Endodermal cell (in vitro differentiated cells): Measurements from ENCODE around the gene GABRB1. TPM values are rescaled to one million over a fixed set of nuclear protein-coding genes. Genes with fewer than 3 reads are reported as not detected.

Source experiments
- DNase-seq: peaks from one replicate; pipeline ENCODE4 v3.0.0-alpha.2; 2017
- H3K27ac ChIP-seq: 2 replicates; pipeline ENCODE4 v1.5.1; 2013; ENCODE audit warnings: mild to moderate bottlenecking, low read depth, low read length, moderate library complexity
- H3K27me3 ChIP-seq: 2 replicates; pipeline ENCODE4 v1.6.1; 2013; ENCODE audit warnings: mild to moderate bottlenecking, low read length, moderate library complexity; ENCODE audit not compliant: insufficient read depth, control insufficient read depth, poor library complexity, severe bottlenecking
- H3K36me3 ChIP-seq: 2 replicates; pipeline ENCODE4 v1.7.0; 2013; ENCODE audit warnings: mild to moderate bottlenecking, low read length, moderate library complexity; ENCODE audit not compliant: control insufficient read depth, insufficient read depth
- H3K4me1 ChIP-seq: one replicate; pipeline ENCODE4 v1.7.0; 2013; ENCODE audit warnings: low read length; ENCODE audit not compliant: control insufficient read depth, insufficient read depth
- H3K4me3 ChIP-seq: 2 replicates; pipeline ENCODE4 v1.5.1; 2013; ENCODE audit warnings: mild to moderate bottlenecking, low read length, moderate library complexity
- H3K9ac ChIP-seq: 2 replicates; pipeline ENCODE4 v1.6.1; 2013; ENCODE audit warnings: mild to moderate bottlenecking, low read length, moderate library complexity; ENCODE audit not compliant: poor library complexity, severe bottlenecking; ENCODE audit errors: extremely low read depth
- H3K9me3 ChIP-seq: 2 replicates; pipeline ENCODE4 v1.6.1; 2013; ENCODE audit warnings: mild to moderate bottlenecking, low read length, moderate library complexity; ENCODE audit not compliant: control insufficient read depth
- H3K27ac Mint-ChIP-seq: 2 replicates; pipeline ENCODE4 v1.8.0; 2020; ENCODE audit warnings: mixed read lengths
- H3K27me3 Mint-ChIP-seq: 2 replicates; pipeline ENCODE4 v1.8.0; 2021; ENCODE audit warnings: mild to moderate bottlenecking, mixed read lengths; ENCODE audit not compliant: insufficient read depth
- H3K36me3 Mint-ChIP-seq: 2 replicates; pipeline ENCODE4 v1.8.0; 2020; ENCODE audit warnings: low read depth, mixed read lengths
- H3K4me1 Mint-ChIP-seq: 2 replicates; pipeline ENCODE4 v1.8.0; 2020; ENCODE audit warnings: mixed read lengths
- H3K4me3 Mint-ChIP-seq: 2 replicates; pipeline ENCODE4 v1.8.0; 2020; ENCODE audit warnings: mild to moderate bottlenecking, moderate library complexity, mixed read lengths
- H3K9me3 Mint-ChIP-seq: 2 replicates; pipeline ENCODE4 v1.8.0; 2020; ENCODE audit warnings: mild to moderate bottlenecking, mixed read lengths
- CTCF ChIP-seq: fragments of 200-600 bp; sonication (generic); conservative IDR thresholded peaks from 2 replicates; pipeline ENCODE4 v1.5.0; 2021; ENCODE audit warnings: antibody characterized with exemption, mild to moderate bottlenecking
- WGBS, 2 experiments: methylation state at CpG; one replicate each; pipeline versions ENCODE4 v1.1.5 to v1.1.7; 2013; ENCODE audit warnings: missing lambda C conversion rate in 2 of 2, mixed read lengths in 1 of 2; ENCODE audit not compliant: insufficient coverage in 1 of 2, insufficient read length in 1 of 2; 5-methylcytosine and 5-hydroxymethylcytosine counted together
- total RNA-seq, 2 donors: library from RNA; stranded (reverse); fragmentation: NEBNext Ultra II Directional in 1 of 2; extraction: Animal tissue kit (Norgen Biotek cat#: 25700) in 1 of 2; gene quantifications; 2 replicates in 1 of 2; 3 replicates in 1 of 2; pipeline ENCODE4 v1.2.1, GENCODE V29; 2021

Gene GABRB1
- total RNA-seq, 2 donors from 2014 or later, result not detected

DNA sequence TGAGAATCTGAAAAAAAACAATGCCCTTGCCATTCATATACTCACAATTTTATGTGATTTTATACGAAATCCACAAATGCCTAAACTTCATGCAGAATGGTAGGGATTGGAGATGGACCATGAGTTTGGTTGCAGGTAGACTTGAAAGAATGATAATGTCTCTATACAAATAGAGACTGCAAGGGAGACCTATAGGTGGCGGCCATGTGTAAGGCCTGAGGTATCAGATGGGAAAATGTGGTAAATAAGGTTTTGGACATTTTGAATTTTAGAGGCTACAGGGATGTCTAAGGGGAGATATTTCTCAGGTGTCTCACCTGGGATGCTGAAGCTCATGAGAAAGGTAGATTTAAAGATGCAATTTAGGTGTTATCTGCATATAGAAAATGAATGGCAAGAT lies 78.0 kb downstream of the GABRB1 start:
- Histone ChIP-seq H3K36me3 (no peaks in the 10 kb centered on the region), H3K9me3 (no peaks in the 10 kb centered on the region), H3K27ac (no peak overlapping the region), H3K4me3 (no peak overlapping the region), H3K9ac (no peak overlapping the region), H3K27me3 (no peaks in the 10 kb centered on the region), H3K4me1 (no peaks in the 10 kb centered on the region)
- Mint-ChIP-seq H3K4me3 (no peak overlapping the region), H3K27ac (no peak overlapping the region), H3K4me1 (no peaks in the 10 kb centered on the region), H3K36me3 (no peaks in the 10 kb centered on the region), H3K9me3 (no peaks in the 10 kb centered on the region), H3K27me3 (no peaks in the 10 kb centered on the region)
- TF ChIP-seq CTCF, result peak; percentile 54
- no peak for DNase-seq
- WGBS, 2 experiments, result 72 to 83% methylated on average over 1 to 2 of the region's 2 CpGs

GRCh38 chr4:47110546-47111132 lies 79.3 kb downstream of the GABRB1 start:
- Mint-ChIP-seq H3K27ac (no peak overlapping the region), H3K9me3 (no peaks in the 10 kb centered on the region), H3K4me1 (no peaks in the 10 kb centered on the region), H3K27me3 (no peaks in the 10 kb centered on the region), H3K4me3 (no peak overlapping the region), H3K36me3 (no peaks in the 10 kb centered on the region)
- H3K4me1 ChIP-seq, result no peaks in the 10 kb centered on the region
- no peaks in the 10 kb centered on the region for H3K9me3 ChIP-seq
- no peak for TF ChIP-seq CTCF
- no peaks in the 10 kb centered on the region for H3K27me3 ChIP-seq
- no peak overlapping the region for H3K27ac ChIP-seq
- H3K9ac ChIP-seq, result no peak overlapping the region
- H3K4me3 ChIP-seq, result no peak overlapping the region
- H3K36me3 ChIP-seq, result no peaks in the 10 kb centered on the region
- WGBS, 2 experiments, result 88 to 100% methylated on average over 1 of the region's 1 CpG
- no peak for DNase-seq

DNA sequence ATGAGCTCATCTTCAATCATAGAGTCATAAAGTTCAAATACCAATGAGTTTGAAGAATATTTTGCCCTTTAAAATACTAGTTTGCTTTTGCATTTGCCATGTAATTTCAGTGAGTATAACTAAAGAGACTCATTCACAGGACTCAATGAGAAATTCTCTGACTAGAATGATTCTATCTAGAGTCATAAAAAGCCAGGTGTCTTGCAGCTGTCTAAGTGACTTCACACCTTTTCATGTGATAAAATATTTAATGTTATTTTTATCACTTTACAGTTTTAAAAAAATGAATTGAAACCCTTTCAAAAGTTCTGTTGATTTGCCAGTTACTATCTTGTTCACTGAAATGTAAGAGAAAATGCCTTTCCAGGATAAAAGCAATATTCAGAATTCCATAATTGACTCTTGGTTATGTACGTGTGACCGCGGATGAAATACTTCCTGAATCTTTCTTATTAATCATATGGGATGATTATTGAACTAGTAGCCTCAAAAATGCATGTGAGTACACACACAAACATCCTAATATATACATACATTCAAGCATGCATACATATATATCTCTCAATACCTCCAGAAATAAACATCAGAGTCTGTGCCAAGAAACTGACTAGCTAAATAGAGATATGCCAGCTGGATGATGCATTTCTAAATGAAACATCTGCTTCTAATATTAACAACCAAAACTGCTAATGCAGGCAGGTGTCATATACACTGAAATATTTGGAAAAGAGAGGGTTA lies 87.0 kb downstream of the GABRB1 start:
- no peak overlapping the region for H3K4me3 Mint-ChIP-seq

More for the DNA sequence above, 87.0 kb downstream of the GABRB1 start:
- Histone ChIP-seq H3K4me3 (no peak overlapping the region), H3K9ac (no peak overlapping the region), H3K36me3 (no peaks in the 10 kb centered on the region), H3K27me3 (no peaks in the 10 kb centered on the region), H3K4me1 (no peaks in the 10 kb centered on the region), H3K9me3 (no peaks in the 10 kb centered on the region), H3K27ac (no peak overlapping the region)
- Mint-ChIP-seq H3K9me3 (no peaks in the 10 kb centered on the region), H3K36me3 (no peaks in the 10 kb centered on the region), H3K4me1 (no peaks in the 10 kb centered on the region), H3K27ac (no peak overlapping the region), H3K27me3 (no peaks in the 10 kb centered on the region)
- no peak for DNase-seq
- no peak for TF ChIP-seq CTCF
- WGBS, 2 experiments, result 97% methylated on average over 3 of the region's 3 CpGs; no CpG with 5 or more reads in 1 of the 2 experiments
